HG03045 (cell line): ENCODE data around the gene FGGY.

Experiments used
- ATAC-seq: cut with Tn5 transposase; IDR thresholded peaks from one replicate; pipeline ENCODE4 v1.9.1; 2021; ENCODE audit warnings: mild to moderate bottlenecking, moderate library complexity; ENCODE audit not compliant: unreplicated experiment

Gene FGGY

GRCh38 chr1:59410457-59410856, 113.6 kb downstream of the FGGY start:
- ATAC-seq, result no peak

GRCh38 chr1:59411147-59411546, 114.3 kb downstream of the FGGY start:
- no peak for ATAC-seq

GRCh38 chr1:59412718-59413326, 115.9 kb downstream of the FGGY start:
- no peak for ATAC-seq

GRCh38 chr1:59413327-59413720, 116.4 kb downstream of the FGGY start:
- no peak for ATAC-seq

GRCh38 chr1:59414406-59415133, 117.7 kb downstream of the FGGY start:
- ATAC-seq, result no peak

- ATAC-seq, result no peak
These were observed 118.5 kb downstream of the FGGY start for GRCh38 chr1:59415286-59415850.

- ATAC-seq, result no peak
These were observed 119.0 kb downstream of the FGGY start for GRCh38 chr1:59415881-59416280.

GRCh38 chr1:59417406-59417805, 120.5 kb downstream of the FGGY start:
- no peak for ATAC-seq

GRCh38 chr1:59418363-59419144, 121.7 kb downstream of the FGGY start:
- ATAC-seq, result no peak

GRCh38 chr1:59419361-59420140, 122.7 kb downstream of the FGGY start:
- no peak for ATAC-seq

GRCh38 chr1:59421232-59421920, 124.5 kb downstream of the FGGY start:
- no peak for ATAC-seq

GRCh38 chr1:59422921-59423575, 126.2 kb downstream of the FGGY start:
- ATAC-seq, result no peak

- no peak for ATAC-seq
These were observed 130.3 kb downstream of the FGGY start for GRCh38 chr1:59427155-59427554.

- ATAC-seq, result no peak
These were observed 130.9 kb downstream of the FGGY start for GRCh38 chr1:59427784-59428183.

- ATAC-seq, result no peak
These were observed 131.9 kb downstream of the FGGY start for GRCh38 chr1:59428828-59429227.

- ATAC-seq, result no peak
These were observed 132.8 kb downstream of the FGGY start for GRCh38 chr1:59429656-59430055.

GRCh38 chr1:59431566-59432294, 134.8 kb downstream of the FGGY start:
- ATAC-seq, result no peak

GRCh38 chr1:59432531-59433439, 135.9 kb downstream of the FGGY start:
- peak; percentile 95 for ATAC-seq
